Muscle layer of duodenum (tissue), 2 donors: ENCODE data around the gene ZNF562.

Source experiments
- H3K27ac ChIP-seq: one replicate; pipeline ENCODE4 v1.7.0; 2013; ENCODE audit warnings: mild to moderate bottlenecking, low read length
- H3K27me3 ChIP-seq: one replicate; pipeline ENCODE4 v1.7.0; 2013; ENCODE audit warnings: low read depth, mild to moderate bottlenecking, control low read depth, low read length
- H3K36me3 ChIP-seq, 2 donors: one replicate each; pipeline ENCODE4 v1.7.0; 2013; ENCODE audit warnings: low read length in 2 of 2, control low read depth in 1 of 2, mild to moderate bottlenecking in 1 of 2; ENCODE audit not compliant: insufficient read depth in 2 of 2, control insufficient read depth in 1 of 2
- H3K4me1 ChIP-seq, 2 donors: one replicate each; pipeline ENCODE4 v1.7.0; 2013; ENCODE audit warnings: low read length in 2 of 2, mild to moderate bottlenecking in 2 of 2, control low read depth in 1 of 2, moderate library complexity in 1 of 2; ENCODE audit not compliant: insufficient read depth in 2 of 2, control insufficient read depth in 1 of 2
- H3K4me3 ChIP-seq, 2 donors: one replicate each; pipeline ENCODE4 v1.7.0; 2013; ENCODE audit warnings: low read length in 2 of 2, low read depth in 1 of 2, mild to moderate bottlenecking in 1 of 2
- H3K9me3 ChIP-seq, 2 donors: one replicate each; pipeline ENCODE4 v1.7.0; 2013; ENCODE audit warnings: low read length in 2 of 2, control low read depth in 1 of 2, mild to moderate bottlenecking in 1 of 2; ENCODE audit not compliant: control insufficient read depth in 1 of 2
- donor health status: healthy.

ZNF562 gene

DNA sequence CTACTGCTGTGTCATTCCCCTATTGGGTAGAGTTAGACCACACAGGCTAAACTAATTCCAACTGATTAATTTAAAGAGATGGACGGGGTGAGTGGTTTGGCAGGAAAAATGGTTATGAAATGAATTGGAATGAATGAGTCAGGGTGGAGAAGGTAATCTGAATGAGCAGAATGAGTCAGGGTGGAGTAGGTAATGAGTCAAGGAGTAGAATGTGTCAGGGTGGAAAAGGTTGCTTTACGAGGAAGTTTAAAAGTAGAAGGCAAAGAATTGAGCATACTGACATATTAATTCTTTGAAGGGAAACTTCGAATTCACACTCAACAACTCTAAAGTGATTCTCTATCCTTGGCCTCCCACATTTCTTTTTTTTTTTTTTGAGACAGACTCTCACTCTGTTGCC, 77.9 kb downstream of the ZNF562 start:
- H3K4me1 ChIP-seq = no peaks in the 10 kb centered on the region
- no peak overlapping the region for H3K4me3 ChIP-seq
- H3K27ac ChIP-seq = no peak overlapping the region
- no peaks in the 10 kb centered on the region for H3K36me3 ChIP-seq
- H3K27me3 ChIP-seq = no peaks in the 10 kb centered on the region
- H3K9me3 ChIP-seq = peaks cover 0 to 18% of the 10 kb centered on the region in 2 donors
